Muscle of arm (tissue), 12 donors: ENCODE data around the gene RCOR1. TPM values are rescaled to one million over a fixed set of nuclear protein-coding genes. Genes with fewer than 3 reads are reported as not detected.
"Not testable (repeated sequence)": the region's sequence is repeated elsewhere in the genome, so short reads cannot be mapped to it uniquely, and the experiment has no call there.

ENCODE experiments used
- DNase-seq: peaks from one replicate; pipeline ENCODE4 v3.0.0-alpha.2; 2013
- polyA plus RNA-seq, 12 donors: library from polyadenylated mRNA; unstranded; fragments of 120-200 nt; gene quantifications; one replicate each; pipeline ENCODE4 v1.2.1, GENCODE V29; 2013; ENCODE audit not compliant: insufficient read length in 12 of 12

Gene RCOR1
- polyA plus RNA-seq, 12 donors: 24.0 to 57.7 (median 32.5) TPM; not detected in 1

DNA sequence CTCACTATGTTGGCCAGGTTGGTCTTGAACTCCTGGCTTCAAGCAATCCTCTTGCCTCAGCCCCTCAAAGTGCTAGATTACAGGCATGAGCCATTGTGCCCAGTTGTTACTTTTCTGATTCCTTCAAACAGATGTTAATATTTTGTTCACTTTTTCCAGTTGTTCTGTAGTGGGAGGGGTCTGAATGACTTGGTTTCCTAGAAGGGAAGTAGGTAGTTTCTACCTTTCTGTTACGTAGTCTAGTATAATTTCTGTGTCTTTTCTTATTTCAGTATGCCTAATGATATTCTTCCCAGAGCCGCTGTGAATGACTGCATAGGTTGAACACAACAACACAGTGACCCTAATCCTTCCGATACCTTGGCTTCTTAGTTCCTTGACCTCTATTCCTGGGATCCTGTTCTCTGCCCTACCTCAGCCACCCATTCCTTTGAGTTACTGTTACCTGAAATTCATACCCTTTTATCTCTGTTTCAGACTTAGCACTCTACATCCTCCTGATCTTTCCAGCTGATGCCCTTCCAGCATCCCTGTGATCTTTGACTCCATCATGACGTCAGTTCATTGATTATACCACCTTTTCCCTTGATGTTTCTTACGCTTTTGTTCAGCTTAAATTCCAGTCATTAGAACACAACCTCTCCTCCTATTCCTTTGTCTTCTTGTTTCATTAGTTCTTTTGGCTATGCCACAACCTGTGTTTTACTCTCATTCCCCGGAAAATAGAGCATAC is 33.3 kb downstream of the RCOR1 start:
- no peak for DNase-seq

DNA sequence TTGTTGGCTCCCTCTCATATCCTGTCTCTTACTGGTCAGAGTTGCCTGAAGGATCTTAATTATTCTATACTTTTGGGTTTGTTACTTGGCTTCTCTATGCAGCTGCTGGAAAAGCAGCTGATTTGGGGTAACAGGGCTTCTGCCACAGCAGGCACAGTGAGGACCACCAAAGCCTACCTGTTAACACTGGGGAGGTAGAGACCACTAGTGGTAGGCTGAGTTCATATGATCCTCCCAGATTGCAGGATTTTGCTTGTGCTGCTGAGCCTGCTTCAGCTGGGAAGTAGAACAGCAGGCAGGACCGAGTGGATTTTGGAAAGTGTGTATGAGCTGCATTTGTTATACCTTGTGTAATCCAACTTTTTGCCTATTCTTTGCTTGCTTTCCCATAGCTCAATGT is 34.1 kb downstream of the RCOR1 start:
- DNase-seq: no peak

DNA sequence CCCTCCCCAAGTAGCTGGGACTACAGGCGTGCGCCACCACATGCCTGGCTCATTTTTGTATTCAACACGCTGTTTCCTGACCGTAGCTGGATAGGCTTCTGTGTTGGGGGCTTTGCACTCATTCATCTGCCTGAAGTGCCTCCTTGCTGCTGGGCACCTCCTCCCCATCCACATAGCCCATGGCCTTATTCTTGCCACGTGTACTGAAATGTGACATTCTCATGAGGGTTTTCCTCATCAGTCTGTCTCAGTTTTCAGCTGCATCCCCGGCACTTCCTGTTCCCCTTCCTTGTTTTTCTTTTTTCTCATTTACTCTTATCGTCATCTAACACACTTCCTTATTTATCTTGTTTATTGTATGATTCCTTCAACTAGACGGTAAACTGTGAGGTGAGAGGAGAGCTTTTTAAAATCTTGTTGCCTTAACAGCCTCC is 36.6 kb downstream of the RCOR1 start:
- no peak for DNase-seq

DNA sequence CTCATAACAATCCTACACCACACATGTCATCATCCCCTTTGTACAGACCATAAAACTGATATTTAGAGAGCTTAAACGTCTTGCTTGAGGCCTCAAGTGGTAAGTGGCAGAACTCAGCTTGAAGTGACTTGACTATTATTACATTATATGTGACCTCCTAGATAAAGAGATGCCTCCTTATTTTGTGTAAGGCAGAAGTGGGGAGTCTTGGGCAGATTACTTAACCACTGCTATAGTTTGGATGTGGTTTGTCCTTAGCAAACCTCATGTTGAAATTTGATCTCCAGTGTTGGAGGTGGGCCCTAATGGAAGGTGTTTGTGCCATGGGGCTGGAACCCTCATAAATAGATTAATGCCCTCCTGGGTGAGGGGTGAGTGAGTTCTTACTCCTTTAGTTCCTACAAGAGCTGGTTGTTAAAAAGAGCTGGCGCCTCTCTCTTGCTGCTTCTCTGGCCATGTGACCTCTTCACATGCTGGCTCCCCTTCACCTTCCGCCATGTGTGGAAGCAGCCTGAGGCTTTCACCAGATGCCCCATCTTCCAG is 37.4 kb downstream of the RCOR1 start:
- DNase-seq: no peak

DNA sequence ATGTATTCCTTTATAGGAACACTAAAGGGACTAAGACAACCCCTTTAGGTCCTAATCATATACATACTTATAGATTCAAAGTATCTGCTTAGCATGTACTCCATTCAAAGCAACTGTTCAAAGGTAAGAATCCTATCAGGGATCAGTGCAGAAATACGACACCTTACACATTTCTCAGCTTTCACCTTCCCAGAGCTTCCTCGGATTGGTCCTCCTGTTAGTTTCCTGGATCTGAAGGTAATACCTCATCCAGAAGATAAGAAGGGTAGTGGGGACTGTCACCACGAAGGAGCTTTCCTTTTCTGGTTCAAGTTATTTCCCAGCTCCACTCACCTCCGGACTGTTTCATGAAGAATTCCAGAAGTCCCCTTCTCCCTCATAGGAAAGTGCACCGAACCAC is 38.0 kb downstream of the RCOR1 start:
- DNase-seq: no peak

DNA sequence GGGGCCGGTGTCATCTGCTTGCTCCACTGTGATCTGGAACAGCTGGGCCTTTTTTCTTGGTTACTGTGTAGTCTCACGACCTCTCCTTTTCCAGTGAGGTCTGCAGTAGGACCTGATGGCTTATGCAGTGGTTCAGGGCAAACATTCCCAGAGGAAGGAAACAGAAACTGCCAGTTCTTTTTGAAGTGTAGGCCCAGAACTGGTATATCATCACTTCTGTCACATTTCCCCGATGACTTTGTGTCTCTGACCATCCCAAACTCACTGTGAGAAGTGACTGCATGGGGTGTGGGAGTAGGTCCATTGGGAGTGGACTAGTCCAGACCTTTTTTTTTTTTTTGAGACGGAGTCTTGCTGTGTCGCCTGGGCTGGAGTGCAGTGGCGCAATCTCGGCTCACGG is 38.4 kb downstream of the RCOR1 start:
- DNase-seq: no peak

DNA sequence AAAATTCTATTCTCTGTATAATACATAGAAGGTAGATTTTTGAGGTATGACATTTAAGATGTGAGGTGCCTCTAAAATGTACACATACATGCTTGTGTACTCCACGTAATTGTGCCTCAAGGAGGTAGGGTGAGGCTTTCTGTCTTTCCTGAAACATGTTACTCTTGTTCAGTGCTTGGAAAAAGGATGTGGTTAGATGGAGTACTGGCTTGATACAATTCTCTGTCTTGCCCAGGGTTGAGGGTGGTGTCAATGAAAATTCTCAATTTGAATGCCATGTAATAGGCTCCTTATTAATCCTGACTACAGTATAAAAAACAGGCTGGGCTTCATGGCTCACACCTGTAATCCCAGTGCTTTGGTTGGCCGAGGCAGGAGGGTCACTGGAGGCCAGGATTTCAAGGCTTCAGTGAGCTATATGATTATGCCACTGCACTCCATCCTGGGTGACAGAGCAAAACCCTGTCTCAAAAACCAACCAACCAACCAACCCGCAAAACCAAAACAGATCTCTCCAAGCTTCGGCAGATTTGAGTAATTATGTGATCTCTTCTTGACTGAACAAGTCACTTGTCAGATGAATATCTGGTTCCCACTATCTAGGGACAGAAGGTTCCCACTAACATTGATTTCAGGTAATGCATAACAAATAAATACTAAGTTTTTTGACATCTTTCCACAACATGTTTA is 41.6 kb downstream of the RCOR1 start:
- no peak for DNase-seq

DNA sequence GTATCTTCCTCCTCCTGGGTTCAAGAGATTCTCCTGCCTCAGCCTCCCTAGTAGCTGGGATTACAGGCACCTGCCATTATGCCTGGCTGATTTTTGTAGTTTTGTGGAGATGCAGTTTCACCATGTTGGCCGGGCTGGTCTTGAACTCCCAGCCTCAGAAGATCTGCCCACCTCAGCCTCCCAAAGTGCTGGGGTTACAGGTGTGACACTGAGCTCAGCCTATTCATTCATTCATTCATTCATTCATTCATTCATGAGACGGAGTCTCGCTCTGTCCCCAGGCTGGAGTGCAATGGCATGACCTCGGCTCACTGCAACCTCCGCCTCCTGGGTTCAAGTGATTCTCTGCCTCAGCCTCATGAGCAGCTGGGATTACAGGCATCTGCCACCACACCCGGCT is 47.2 kb downstream of the RCOR1 start:
- DNase-seq: not testable (repeated sequence)

DNA sequence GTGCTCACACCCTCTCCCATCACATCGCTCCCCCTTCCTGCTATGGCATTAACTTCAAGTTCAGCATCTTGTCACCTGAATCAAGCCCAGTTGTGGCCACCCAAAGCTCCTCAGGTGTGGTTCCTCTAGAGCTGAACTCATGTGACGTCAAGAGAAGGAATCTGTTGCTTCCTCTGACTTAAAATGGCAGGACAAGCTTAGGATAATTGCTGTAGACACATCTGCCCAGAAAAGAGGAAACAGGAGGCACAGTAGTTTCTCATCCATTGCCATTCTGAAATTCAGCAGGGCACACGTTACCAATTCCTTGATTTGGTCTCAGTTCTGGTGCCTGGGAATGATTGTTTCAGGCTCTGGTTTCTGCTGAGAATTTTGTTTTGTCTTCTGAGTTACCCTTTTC is 52.1 kb downstream of the RCOR1 start:
- DNase-seq: no peak

DNA sequence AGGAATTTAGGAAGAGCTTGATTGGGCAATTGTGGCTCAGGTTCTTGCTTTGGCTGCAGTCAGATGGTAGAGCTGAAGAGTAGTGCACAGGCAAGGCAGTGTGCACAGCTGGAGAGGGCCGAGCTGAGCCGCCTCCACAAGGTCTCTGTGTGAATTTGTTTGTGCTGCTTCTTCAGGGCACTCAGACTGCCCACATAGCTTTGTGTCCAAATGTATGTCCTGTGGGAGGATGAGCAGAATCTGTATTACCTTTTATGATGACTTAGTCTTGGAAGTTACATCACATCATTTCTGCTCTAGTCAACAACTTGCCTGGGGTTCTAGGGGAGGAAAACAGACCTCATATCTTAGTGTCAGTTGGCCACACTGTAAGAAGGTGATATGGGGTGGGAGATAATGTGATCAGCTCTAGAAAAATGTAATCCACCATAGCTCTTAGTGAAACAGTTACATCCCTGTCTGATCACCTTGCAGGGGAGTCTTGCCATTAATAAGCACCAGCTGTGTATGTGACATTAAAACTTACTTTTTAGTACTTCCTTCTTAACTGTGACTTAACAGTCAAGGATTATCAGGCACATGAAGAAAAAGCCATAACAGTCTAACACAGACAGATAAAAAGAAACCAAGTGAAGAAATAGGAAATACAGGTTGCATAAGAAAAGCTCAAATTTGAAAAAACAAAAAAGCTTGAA is 53.4 kb downstream of the RCOR1 start:
- DNase-seq: no peak

DNA sequence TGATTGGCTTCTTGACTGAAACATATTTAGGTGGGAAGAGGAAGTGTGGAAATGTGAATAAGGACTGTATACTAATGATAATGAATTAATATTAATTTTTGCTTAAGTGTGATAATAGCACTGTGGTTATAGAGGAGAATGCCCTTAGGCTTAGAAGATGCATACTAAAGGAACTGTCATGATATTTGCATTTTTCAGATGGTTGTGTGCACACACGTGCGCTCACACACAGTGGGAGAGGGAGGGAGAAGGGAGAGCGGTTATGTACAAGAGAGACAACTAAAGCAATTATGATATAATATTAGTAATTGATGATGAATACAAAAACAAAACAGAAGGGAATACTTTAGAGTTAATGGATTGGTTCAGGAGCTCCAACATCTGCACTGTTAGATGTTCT is 54.2 kb downstream of the RCOR1 start:
- no peak for DNase-seq

DNA sequence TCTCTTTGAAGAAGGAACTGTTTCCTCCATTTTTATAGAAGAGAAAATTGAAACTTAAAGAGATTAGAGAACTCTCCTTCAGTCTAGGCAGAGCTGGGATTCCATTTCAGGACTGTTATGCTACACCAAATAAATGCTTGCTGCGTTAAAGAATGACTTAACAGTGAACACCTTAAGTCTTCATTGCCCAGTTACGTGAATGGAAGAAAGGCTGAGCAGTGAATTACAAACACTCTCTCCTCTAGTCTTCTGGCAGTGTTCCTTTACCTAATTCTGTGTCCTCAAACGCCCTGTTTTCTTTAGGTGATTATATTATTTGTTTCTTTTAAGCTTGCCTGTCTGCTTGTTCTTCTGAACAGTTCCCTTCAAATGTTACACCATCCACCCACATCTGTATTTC is 59.7 kb downstream of the RCOR1 start:
- DNase-seq: no peak

DNA sequence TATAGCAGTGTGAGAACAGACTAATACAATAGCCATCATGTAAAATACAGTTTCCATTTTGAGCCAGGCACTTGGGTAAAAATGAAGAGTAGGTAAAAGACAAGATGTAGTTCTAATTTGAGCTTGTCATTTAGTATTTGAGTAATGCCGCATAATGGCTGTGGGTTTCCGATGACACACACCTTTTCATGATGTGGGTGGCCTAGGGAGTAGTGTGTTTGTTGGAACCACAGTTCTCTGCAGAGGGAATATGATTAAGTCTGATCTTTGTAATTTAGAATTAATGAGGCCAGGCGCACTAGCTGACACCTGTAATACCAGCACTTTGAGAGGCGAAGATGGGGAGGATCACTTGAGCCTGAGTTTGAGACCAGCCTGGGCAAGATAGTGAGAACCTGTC is 61.8 kb downstream of the RCOR1 start:
- no peak for DNase-seq

DNA sequence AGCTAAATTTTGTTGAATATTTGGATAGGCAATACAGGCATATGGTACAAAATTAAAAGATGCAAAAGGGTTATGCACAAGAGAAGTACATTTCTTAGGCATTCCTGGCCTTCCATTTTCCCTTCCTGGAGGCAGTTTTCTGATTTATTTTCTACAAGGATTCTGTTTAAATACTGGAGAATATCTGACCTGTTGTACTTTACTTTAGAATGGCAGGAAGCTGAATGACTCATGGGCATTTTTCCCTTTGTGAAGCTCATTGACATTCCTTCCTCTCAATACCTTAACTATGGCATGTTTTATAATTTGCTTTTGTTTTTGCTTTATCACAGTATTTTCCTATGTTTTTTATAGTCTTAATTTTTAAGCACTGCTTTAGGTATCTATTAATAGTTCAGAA is 62.7 kb downstream of the RCOR1 start:
- DNase-seq: no peak

DNA sequence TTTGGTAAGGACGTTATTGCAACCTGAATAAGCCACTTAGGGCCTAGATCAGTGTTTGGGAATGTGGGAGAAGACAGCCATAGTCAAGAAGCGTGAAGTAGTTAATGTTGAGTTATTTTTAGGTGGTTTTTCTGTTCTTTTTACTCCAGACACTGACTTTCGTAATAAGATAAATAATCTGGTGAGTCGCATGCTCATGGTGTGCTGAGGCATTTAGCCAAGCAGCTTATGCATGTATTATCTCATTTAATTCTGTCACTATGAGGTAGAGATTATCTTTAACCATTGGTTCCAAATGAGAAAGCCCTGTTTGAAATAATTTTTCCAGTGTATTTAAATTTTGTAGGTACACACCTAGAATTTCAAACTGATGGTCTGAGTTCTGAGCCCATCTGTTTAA is 67.3 kb downstream of the RCOR1 start:
- DNase-seq: no peak

DNA sequence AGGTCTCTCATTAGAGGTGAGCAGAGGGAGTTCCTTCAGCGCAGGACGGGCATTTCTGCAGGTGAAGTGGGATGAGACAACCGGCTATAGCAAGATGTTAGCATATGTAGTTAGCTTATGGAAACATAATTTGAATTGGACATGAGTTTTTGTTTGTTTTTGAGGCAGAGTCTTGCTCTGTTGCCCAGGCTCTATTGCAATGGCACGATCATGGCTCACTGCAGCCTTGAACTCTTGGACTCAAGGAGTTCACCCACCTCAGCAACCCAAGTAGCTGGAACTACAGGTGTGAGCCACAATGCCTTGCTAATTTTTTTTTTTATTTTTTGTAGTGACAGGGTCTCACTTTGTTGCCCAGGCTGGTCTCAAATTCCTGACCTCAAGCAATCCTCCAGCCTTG is 69.2 kb downstream of the RCOR1 start:
- DNase-seq: no peak

DNA sequence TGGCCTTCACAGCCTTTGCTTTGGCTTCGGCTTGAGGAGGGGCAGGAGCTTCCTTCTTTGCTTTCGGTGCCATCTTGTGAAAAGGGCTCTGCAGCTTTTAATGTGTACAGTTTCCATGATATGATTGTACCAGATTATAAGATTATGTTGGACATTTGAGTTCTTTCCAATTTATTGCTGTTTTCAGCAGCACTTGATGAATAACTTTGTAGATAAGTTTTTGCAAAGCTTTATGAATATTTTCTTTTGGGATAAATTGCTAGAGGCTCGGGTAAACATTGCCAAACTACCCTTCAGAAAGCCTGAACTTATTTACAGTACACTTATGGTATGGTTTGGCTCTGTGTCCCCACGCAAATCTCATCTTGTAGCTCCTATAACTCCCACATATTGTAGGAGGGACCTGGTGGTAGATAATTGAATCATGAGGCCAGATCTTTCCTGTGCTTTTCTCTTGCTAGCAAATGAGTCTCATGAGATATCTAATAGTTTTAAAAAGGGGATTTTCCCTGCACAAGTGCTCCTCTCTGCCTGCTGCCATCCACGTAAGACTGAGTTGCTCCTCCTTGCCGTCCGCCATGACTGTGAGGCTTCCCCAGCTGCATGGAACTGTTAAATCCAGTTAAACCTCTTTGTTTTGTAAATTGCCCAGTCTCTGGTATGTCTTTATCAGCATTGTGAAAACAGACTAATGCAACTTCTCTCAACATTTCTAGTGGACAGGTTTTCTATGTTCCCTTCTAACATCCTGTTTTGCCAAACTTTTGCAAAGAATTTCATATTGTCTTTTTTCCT is 70.4 kb downstream of the RCOR1 start:
- DNase-seq: no peak

DNA sequence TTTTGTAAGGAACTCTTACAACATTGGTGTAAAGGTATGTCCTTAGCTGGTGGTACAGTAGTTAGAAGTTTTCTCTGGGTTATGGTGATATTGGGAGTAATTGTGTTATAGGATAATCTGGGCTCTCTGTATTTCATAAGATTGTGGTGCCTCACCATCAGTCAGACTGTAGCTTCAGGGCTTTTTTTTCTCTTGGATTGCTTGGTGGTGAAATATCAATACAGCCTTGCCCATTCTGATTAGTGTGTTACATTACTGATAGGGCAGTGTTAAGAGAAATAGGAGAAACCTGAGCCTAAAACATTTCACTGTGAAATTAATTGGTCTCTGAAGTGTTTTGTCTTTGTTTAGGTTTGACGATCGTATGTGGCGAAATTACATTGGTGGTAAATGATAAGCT is 71.0 kb downstream of the RCOR1 start:
- no peak for DNase-seq

DNA sequence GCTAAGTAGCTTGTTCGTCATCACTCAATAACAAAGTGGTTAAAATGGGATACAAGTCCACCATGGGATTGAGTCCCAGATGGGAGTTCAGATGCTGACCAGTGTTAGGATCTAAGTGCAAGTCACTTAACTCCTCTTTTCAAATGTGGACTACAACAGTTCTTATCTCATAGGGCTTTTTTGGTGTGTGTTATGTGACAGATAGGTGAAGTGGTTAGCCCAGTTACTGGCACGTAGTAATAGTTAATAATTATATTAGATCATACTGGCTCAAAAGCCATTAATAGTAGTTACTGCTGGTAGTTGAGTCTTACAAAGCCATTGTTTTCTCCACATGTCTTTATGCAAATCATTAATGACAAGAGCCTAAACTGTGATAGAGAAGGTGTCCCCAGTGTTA is 73.2 kb downstream of the RCOR1 start:
- DNase-seq: no peak

DNA sequence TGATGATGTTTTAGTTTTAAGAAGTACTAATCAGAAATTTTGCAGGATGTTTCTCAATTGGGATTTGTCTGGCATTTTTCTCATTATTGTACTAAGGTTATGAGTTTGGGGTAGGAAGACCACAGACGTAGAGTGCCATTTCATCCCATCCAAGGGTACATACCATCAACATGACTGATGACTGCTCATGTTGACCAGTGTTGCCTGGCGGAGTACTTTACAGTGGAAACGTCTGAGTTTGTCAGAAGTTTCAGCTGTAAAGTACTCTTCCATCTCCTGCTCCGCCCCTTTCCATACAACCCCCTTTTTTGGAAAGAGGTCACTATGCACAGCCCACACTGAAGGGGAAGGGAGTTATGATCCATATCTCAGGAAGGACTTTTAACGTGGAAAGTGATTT is 74.2 kb downstream of the RCOR1 start:
- no peak for DNase-seq

DNA sequence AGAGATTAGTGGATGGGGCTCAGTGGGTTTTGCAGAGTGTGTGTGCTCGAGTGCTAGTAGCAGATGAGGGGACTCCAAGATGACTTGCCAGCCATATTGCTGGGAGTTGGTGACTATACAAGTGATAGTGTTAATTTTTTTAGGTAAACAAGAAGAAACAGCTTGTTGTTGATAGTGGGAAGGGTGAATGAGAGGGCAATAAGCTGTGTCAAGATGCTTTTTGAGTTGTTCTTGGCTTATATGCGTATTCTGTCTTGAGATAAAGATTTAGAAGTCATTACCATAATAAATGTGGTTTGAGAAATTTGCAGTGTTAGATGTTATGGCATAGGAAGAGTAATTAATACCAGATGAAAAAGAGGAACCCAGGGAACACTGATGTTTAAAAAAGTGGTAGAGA is 75.3 kb downstream of the RCOR1 start:
- no peak for DNase-seq

DNA sequence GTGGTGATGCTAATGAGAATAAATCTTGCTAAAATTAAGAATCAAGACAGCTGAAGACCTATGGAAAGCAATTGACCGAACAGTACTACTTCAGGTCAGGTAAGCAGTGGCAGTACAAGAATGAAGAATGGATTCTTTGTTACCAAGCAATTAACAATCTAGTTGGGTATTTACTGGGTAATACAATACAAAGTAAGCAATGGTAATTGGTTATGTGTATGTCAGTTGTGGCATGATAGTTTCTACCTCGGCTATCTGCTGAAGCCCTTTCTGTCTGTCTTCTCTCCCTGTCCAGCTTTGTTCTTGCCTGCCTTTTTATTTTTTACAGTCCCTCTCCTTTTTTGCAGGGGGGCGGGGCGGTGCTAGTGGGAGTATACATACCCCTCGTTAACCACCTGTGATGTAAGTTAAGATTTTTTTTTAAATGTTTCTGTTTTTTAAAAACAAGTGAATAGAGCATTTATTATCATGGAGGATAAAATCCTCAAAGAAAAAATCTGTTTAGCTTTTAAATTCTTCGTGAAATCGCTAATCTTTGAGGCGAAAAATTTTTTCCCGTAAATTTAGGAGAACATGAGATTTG is 75.9 kb downstream of the RCOR1 start:
- no peak for DNase-seq
